Lower leg skin (tissue), 4 donors: Measurements from ENCODE around the gene HSPG2. TPM values are rescaled to one million over a fixed set of nuclear protein-coding genes. Genes with fewer than 3 reads are reported as not detected.

Source experiments
- DNase-seq, 2 donors: peaks; one replicate each; pipeline ENCODE4 v3.0.0-alpha.2; 2019; ENCODE audit warnings: low spot score in 2 of 2
- H3K4me3 ChIP-seq: fragments of 200-600 bp; sonication (generic); 2 replicates; pipeline ENCODE4 v1.5.1; 2017; ENCODE audit warnings: mild to moderate bottlenecking, low read depth; ENCODE audit not compliant: poor library complexity, severe bottlenecking
- POLR2A ChIP-seq, 2 donors: fragments of 450-650 bp; IDR thresholded peaks; one replicate each; pipeline ENCODE4 v1.6.1; 2016 to 2017; ENCODE audit warnings: antibody characterized with exemption in 2 of 2, mild to moderate bottlenecking in 1 of 2, moderate library complexity in 1 of 2
- WGBS, 2 donors: methylation state at CpG; one replicate each; pipeline ENCODE4 v1.1.5; 2018; 5-methylcytosine and 5-hydroxymethylcytosine counted together
- intact Hi-C: fragments of 100-400 bp; cut with DNase I; formaldehyde crosslinking; loops from one replicate; pipeline ENCODE4 v1.15.0; 2023; ENCODE audit warnings: low total_unique reads
- total RNA-seq, 4 donors: library from RNA; depleted of rRNA; stranded (reverse); fragments of >200 nt; gene quantifications; one replicate each; pipeline ENCODE4 v1.1.0, GENCODE V29; 2016
- TF ChIP-seq, protein P1 (sequence below), 3 donors: fragments of 450-650 bp; IDR thresholded peaks; one replicate each; pipeline ENCODE4 v1.5.1; 2016; ENCODE audit warnings: antibody characterized with exemption in 3 of 3, mild to moderate bottlenecking in 3 of 3, moderate library complexity in 2 of 3

Gene HSPG2
- total RNA-seq, 4 donors from 2014 or later, result 67.9 to 171 (median 99.6) TPM

DNA sequence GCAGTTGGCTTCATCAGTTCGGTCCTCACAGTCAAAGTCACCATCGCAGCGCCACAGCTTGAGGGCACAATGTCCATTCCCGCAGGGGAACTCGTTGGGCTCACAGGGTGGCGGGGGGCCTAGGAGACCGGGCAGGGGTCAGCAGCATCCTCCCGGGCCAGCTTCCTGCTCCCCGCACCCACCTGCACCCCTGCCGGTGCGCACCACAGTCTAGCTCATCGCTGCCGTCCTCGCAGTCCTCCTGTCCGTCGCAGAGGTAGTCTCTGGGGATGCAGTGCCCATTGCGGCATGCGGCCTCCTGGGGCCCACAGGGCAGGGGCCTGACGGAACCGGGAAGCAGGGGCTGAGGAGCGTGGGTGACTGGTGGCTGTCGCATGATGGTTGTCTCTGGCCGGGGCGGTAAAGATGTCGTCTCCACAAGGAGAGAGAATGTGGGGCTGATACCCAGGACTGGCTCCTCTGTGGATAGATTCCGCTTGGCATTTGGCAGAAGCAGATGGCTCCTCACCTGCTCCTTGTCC lies 49.8 kb downstream of the HSPG2 start:
- intact Hi-C loops, result no loop called here
- no peak overlapping the region for H3K4me3 ChIP-seq
- no peak for DNase-seq
- WGBS, 2 donors, result 94 to 95% methylated on average over 26 of the region's 26 CpGs
- TF ChIP-seq, protein P1, sequence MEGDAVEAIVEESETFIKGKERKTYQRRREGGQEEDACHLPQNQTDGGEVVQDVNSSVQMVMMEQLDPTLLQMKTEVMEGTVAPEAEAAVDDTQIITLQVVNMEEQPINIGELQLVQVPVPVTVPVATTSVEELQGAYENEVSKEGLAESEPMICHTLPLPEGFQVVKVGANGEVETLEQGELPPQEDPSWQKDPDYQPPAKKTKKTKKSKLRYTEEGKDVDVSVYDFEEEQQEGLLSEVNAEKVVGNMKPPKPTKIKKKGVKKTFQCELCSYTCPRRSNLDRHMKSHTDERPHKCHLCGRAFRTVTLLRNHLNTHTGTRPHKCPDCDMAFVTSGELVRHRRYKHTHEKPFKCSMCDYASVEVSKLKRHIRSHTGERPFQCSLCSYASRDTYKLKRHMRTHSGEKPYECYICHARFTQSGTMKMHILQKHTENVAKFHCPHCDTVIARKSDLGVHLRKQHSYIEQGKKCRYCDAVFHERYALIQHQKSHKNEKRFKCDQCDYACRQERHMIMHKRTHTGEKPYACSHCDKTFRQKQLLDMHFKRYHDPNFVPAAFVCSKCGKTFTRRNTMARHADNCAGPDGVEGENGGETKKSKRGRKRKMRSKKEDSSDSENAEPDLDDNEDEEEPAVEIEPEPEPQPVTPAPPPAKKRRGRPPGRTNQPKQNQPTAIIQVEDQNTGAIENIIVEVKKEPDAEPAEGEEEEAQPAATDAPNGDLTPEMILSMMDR (IDR thresholded peaks at IDR 0.05), result no peak
- no peak for TF ChIP-seq POLR2A (IDR thresholded peaks at IDR 0.05)

DNA sequence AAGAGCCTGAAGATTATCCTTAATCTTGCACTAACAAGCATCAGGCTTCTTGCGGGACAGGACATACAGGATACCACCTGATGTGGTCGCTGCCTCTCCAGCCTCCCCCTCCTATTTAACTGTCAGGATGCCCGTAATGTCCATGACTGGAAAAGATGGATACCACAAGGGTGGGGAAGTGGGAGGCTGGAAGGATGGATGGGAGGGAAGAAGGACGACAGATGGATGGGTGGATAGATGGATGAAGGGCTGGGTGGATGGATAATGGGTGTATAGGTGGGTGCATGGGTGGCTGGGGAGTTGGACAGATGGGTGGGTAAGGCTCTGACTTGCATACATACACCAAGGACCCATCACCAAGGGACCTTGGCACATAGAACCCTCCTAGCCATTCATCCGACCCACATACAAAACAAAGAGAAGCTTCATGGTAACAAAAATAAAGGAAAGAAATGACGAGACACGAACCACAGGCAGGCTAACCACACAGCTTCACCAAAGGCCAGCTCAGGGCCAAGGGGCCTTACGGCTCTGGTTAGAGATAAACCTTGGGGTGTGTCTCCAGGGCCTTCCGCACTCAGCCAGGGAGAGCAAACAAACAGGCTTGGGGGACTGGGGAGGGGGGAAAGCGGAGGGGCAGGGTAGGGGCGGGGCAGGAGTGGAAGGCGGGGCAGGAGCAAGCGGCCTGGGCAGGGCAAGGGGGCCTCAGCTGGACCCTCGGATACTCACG lies 50.5 kb downstream of the HSPG2 start:
- H3K4me3 ChIP-seq, result no peak overlapping the region
- TF ChIP-seq, protein P1 (IDR thresholded peaks at IDR 0.05), result no peak
- no peak for TF ChIP-seq POLR2A (IDR thresholded peaks at IDR 0.05)
- WGBS, 2 donors, result 87 to 88% methylated on average over 15 of the region's 15 CpGs
- DNase-seq, result no peak
- intact Hi-C loops, result no loop called here

DNA sequence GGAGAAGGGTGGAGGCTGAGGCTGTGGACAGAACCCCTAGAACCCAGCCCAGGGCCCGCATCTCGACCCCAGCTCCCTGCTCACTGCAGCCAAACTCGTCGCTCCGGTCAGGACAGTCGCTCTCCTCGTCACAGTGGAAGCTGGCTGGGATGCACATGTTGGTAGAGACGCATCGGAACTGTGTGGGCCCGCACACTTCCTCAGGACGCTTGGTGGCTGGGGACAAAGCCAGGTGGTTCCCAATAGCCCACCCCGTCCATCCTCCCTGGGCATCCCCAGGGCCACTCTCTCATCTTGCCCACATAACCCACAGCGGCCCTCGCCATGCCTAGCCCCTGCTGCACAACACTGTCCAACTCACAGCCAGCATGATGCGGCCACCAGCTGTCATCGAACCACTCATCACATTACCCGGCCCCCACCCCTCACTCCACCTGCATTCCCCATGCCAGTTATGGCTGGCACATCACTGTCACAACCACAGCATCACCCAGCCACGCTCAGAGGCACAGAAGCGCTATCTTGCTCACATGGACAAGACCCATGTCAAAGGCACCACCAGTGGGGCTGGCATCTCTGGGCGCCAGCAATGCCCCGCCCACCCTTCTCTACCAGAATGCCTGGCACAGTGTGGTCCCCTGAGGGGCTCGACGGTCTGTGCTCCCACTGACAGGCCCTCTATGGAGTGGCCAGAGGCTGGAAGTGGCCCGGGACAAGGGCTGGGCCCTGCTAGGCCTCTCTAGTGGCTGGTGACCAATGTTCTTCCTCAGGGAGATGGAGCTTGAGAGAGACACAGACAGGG lies 51.7 kb downstream of the HSPG2 start:
- 83 to 88% methylated on average over 24 of the region's 24 CpGs for WGBS, 2 donors
- no peak for TF ChIP-seq POLR2A (IDR thresholded peaks at IDR 0.05)
- intact Hi-C loops, result no loop called here
- no peak for DNase-seq
- no peak overlapping the region for H3K4me3 ChIP-seq

DNA sequence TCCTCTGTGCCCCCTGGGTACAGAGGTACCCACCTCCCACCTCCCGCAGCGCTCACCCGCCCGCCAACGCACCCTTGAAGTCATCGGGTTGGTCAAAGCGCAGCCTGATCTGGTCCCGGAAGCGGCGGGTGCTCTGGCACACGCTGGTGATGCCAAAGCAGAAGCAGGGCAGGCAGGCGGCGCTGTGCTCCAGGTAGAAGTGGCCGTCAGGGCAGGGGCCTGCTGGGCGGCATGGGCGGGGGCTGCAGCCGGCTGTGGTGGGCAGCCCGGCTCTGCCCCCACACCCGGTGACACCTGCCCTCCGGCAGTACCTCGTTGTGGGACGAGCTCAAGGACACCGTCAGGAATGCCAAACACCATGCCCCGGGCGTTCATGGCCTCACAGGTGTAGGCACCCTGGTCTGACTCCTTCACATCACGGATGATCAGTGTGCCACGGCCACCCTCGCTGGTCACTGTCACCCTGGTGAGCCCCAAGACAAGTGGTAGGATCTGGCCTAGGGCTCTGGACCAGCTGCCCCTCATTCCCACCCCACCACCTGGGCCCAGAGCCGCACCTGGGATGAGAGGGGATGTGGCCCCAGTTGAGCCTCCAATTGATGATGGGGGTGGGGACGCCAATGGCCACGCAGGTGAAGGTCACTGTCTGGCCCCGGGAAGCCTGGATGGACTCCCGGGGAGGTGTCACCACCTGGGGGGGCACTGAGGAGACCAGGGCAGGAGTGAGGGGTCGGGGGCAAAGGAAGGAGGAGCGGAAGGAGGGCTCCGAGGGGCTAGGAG lies 52.5 kb downstream of the HSPG2 start:
- no peak overlapping the region for H3K4me3 ChIP-seq
- intact Hi-C loops, result no loop called here
- TF ChIP-seq, protein P1 (IDR thresholded peaks at IDR 0.05), result no peak
- no peak for TF ChIP-seq POLR2A (IDR thresholded peaks at IDR 0.05)
- DNase-seq, result no peak
- WGBS, 2 donors, result 95 to 96% methylated on average over 22 to 33 of the region's 36 CpGs

DNA sequence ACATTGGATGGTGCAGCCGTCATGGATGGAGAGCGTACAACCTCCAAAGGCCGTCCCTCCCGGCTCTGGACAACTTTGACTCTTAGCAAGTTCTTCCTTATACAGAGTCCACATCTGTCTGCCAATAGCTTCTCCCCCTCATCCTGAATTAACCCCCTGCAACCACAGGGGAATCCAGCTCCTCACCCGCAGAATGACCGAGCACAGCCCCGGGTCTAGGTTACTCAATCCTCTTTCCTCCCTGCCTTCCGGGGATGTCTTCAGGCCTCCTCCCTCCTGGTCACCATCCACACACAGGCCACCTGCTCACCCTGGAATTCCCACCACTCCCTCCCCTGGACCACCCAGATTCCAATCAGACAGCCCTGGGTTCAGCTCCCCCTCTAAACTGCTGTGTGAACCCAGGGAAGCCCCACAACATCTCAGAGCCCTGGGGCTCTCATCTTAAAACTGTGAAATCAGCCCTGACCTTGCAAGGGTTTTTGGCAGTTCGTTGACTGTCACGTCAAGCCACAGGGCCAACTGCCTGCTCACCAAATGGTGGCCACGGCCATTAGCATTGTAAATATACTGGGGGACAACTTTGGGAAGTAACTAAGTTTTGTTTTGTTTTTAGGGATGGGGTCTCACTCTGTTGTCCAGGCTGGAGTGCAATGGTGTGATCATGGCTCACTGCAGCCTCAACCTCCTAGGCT lies 54.2 kb downstream of the HSPG2 start:
- 87 to 89% methylated on average over 11 of the region's 11 CpGs for WGBS, 2 donors
- no peak overlapping the region for H3K4me3 ChIP-seq
- TF ChIP-seq POLR2A (IDR thresholded peaks at IDR 0.05), result no peak
- TF ChIP-seq, protein P1 (IDR thresholded peaks at IDR 0.05), result no peak
- intact Hi-C loops, result no loop called here
- no peak for DNase-seq
